Skeletal muscle tissue (tissue), 4 donors: ENCODE results near the gene ARHGAP10. TPM values are rescaled to one million over a fixed set of nuclear protein-coding genes. Genes with fewer than 3 reads are reported as not detected.

Source experiments
- H3K27ac ChIP-seq: one replicate; pipeline ENCODE4 v1.7.0; 2013; ENCODE audit warnings: mild to moderate bottlenecking, low read depth, low read length, inconsistent platforms
- H3K27me3 ChIP-seq, 3 donors: one replicate each; pipeline ENCODE4 v1.7.0; 2013; ENCODE audit warnings: low read length in 3 of 3; ENCODE audit not compliant: control insufficient read depth in 3 of 3, insufficient read depth in 3 of 3
- H3K36me3 ChIP-seq, 3 donors: one replicate each; pipeline ENCODE4 v1.7.0; 2013; ENCODE audit warnings: low read length in 3 of 3; ENCODE audit not compliant: control insufficient read depth in 3 of 3, insufficient read depth in 3 of 3
- H3K4me1 ChIP-seq, 3 donors: one replicate each; pipeline ENCODE4 v1.7.0; 2013; ENCODE audit warnings: low read length in 3 of 3, mild to moderate bottlenecking in 3 of 3; ENCODE audit not compliant: control insufficient read depth in 3 of 3, insufficient read depth in 3 of 3
- H3K4me3 ChIP-seq, 3 donors: one replicate each; pipeline ENCODE4 v1.7.0; 2013; ENCODE audit warnings: low read length in 3 of 3
- H3K9ac ChIP-seq, 3 donors: one replicate each; pipeline ENCODE4 v1.7.0; 2013; ENCODE audit warnings: low read length in 3 of 3, mild to moderate bottlenecking in 3 of 3, moderate library complexity in 2 of 3, low read depth in 1 of 3
- H3K9me3 ChIP-seq, 3 donors: one replicate each; pipeline ENCODE4 v1.7.0; 2013; ENCODE audit warnings: low read length in 3 of 3; ENCODE audit not compliant: control insufficient read depth in 3 of 3
- total RNA-seq: library from RNA; depleted of rRNA; stranded (reverse); fragments of >200 nt; gene quantifications from one replicate; pipeline ENCODE4 v1.2.3, GENCODE V29; 2014
- donor health status: Osteomylitis.

The ARHGAP10 gene
- total RNA-seq, 1 donor from 2014 or later: 88.7 TPM

DNA sequence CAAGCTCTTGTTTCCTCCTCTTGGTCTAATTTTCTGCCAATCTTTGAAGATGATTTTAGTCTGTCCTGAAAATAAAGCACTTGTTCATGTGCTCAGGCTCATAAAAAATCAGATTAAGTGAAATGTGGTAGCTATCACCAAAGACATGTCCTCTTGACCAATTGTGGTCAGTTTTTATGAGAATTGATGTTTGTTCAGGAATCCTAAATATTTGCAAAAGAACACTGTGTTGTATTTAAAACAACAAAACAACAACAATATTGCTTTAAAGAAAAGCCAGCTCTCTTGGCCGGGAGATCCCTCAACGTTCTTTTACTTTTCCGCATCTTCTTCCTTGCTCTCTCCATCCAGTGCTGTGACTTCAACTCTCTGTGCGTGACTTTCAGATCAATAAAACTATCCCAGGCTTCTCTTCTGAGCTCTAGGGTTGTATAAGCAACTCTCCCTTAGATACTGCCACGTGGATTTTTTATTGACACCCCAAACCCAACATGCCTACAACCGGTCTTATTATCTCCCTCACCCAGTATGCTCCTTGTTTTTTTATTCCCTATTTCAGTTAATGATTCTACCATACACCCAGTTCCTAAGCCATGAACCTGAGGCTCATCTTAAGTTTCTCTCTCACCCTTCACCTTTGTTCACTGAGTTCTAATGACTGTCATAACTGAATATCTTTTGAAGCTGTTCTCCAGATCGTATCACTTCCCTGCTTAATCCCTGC is 309.9 kb downstream of the ARHGAP10 start:
- no peak overlapping the region for H3K4me3 ChIP-seq
- peaks cover 6 to 31% (median 13%) of the 10 kb centered on the region in 3 donors for H3K4me1 ChIP-seq
- H3K27ac ChIP-seq: no peak overlapping the region

GRCh38 chr4:148044089-148044911 is 312.4 kb downstream of the ARHGAP10 start:
- H3K4me1 ChIP-seq: peaks cover 16 to 40% (median 18%) of the 10 kb centered on the region in 3 donors
- no peaks in the 10 kb centered on the region for H3K27me3 ChIP-seq
- peak overlapping the region; percentile 61 to 81 (median 73) for H3K9ac ChIP-seq
- H3K4me3 ChIP-seq: peak overlapping the region; percentile 48 to 61 (median 57)
- H3K9me3 ChIP-seq: no peaks in the 10 kb centered on the region
- H3K36me3 ChIP-seq: peaks cover 0 to 8% (median 0%) of the 10 kb centered on the region in 3 donors
- peak overlapping the region; percentile 96 for H3K27ac ChIP-seq

More for the DNA sequence above, 309.9 kb downstream of the ARHGAP10 start:
- Histone ChIP-seq H3K36me3 (no peaks in the 10 kb centered on the region), H3K9ac (no peak overlapping the region), H3K9me3 (no peaks in the 10 kb centered on the region), H3K27me3 (no peaks in the 10 kb centered on the region)

- Histone ChIP-seq H3K9ac (peak overlapping the region; percentile 61 to 81 (median 73)), H3K36me3 (peaks cover 0 to 10% (median 0%) of the 10 kb centered on the region in 3 donors), H3K4me1 (peaks cover 15 to 41% (median 19%) of the 10 kb centered on the region in 3 donors), H3K27ac (peak overlapping the region; percentile 96), H3K9me3 (no peaks in the 10 kb centered on the region), H3K27me3 (no peaks in the 10 kb centered on the region), H3K4me3 (peak overlapping the region; percentile 48 to 61 (median 57))
Measured at GRCh38 chr4:148044912-148045352, 313.0 kb downstream of the ARHGAP10 start.

DNA sequence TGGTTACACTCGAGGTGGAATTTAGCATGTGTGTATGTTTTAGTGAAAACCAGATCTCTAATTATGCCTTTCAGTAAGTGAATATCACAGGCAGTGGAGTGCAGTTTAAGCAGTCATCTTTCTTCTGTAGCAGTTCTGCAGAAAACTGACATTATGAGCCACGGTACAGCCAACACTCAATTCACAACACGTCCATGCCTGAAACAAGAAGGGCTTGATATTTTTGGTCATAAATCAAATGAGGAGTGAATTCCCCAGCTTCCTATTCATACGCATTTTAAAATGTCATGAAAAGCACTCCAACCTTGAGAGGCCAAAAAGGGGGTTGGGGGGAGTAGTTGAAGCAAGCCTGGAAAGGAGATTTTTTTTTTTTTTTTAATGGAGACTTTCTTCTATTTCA is 316.7 kb downstream of the ARHGAP10 start:
- H3K27ac ChIP-seq: no peak overlapping the region

GRCh38 chr4:148051403-148051802 is 319.5 kb downstream of the ARHGAP10 start:
- H3K4me1 ChIP-seq: peaks cover 42 to 60% (median 50%) of the 10 kb centered on the region in 3 donors
- no peaks in the 10 kb centered on the region for H3K27me3 ChIP-seq
- H3K27ac ChIP-seq: peak overlapping the region; percentile 91
- no peaks in the 10 kb centered on the region for H3K9me3 ChIP-seq
- no peak overlapping the region for H3K4me3 ChIP-seq
- peaks cover 0 to 10% (median 0%) of the 10 kb centered on the region in 3 donors for H3K36me3 ChIP-seq
- H3K9ac ChIP-seq: peak overlapping the region in 1 of 3 donors; percentile 43

More for the DNA sequence above, 316.7 kb downstream of the ARHGAP10 start:
- H3K36me3 ChIP-seq: peaks cover 0 to 10% (median 0%) of the 10 kb centered on the region in 3 donors
- peaks cover 30 to 57% (median 38%) of the 10 kb centered on the region in 3 donors for H3K4me1 ChIP-seq
- H3K27me3 ChIP-seq: no peaks in the 10 kb centered on the region
- no peak overlapping the region for H3K9ac ChIP-seq
- no peaks in the 10 kb centered on the region for H3K9me3 ChIP-seq
- no peak overlapping the region for H3K4me3 ChIP-seq

GRCh38 chr4:148052448-148052847 is 320.6 kb downstream of the ARHGAP10 start:
- H3K4me1 ChIP-seq: peaks cover 52 to 70% (median 61%) of the 10 kb centered on the region in 3 donors
- H3K9me3 ChIP-seq: no peaks in the 10 kb centered on the region
- peak overlapping the region; percentile 47 to 75 (median 66) for H3K9ac ChIP-seq
- peak overlapping the region; percentile 91 for H3K27ac ChIP-seq
- H3K27me3 ChIP-seq: no peaks in the 10 kb centered on the region
- H3K36me3 ChIP-seq: peaks cover 0 to 4% (median 0%) of the 10 kb centered on the region in 3 donors
- peak overlapping the region in 1 of 3 donors; percentile 44 for H3K4me3 ChIP-seq

- H3K4me1 ChIP-seq: peaks cover 60 to 78% (median 65%) of the 10 kb centered on the region in 3 donors
- no peaks in the 10 kb centered on the region for H3K9me3 ChIP-seq
- no peaks in the 10 kb centered on the region for H3K27me3 ChIP-seq
- peak overlapping the region in 2 of 3 donors; percentile 36 to 44 for H3K4me3 ChIP-seq
- H3K27ac ChIP-seq: peak overlapping the region; percentile 91
- H3K36me3 ChIP-seq: peaks cover 0 to 4% (median 0%) of the 10 kb centered on the region in 3 donors
- H3K9ac ChIP-seq: peak overlapping the region; percentile 47 to 75 (median 66)
Measured at GRCh38 chr4:148053298-148054003, 321.6 kb downstream of the ARHGAP10 start.

DNA sequence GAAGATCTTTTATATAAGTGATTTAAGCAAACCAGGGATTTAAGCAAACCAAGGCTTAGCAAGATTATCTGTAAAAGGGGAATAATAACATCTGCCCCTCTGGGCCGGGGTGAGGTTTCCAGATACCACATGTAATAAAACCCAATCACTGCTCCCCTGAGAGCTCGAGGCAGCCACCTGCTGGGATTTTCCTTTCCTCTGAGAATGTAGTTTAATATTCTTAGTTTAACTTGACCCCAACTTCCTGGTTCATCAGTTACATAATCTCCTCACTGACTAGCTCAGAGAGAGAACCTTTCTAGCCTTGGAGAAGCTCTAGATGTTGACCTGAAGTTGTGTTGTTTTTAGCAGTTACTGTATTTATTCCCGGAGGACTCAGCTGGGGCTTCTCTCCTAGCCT is 322.4 kb downstream of the ARHGAP10 start:
- peaks cover 0 to 2% (median 0%) of the 10 kb centered on the region in 3 donors for H3K36me3 ChIP-seq
- H3K4me3 ChIP-seq: no peak overlapping the region
- H3K9me3 ChIP-seq: no peaks in the 10 kb centered on the region
- H3K9ac ChIP-seq: peak overlapping the region; percentile 34 to 75 (median 66)
- H3K27me3 ChIP-seq: no peaks in the 10 kb centered on the region
- peak overlapping the region; percentile 91 for H3K27ac ChIP-seq
- H3K4me1 ChIP-seq: peaks cover 66 to 79% (median 67%) of the 10 kb centered on the region in 3 donors

DNA sequence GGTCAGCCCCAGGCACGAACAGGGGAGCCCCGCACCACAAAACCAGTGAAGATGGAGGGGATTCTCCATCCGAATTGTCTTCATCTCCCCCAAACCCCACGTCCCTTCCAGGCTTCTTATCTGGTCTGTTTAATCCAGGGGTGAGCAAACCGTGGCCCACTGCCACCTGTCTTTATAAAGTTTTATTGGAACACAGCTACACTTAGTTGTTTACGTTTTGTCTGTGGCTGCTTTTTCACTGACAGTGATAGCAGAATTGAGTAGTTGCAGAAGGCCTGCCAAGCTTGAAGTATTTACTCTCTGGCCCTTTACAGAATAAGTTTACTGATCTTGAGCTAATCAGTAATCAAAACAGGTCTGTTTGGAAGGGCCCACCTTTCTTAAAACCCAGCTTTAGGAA is 324.0 kb downstream of the ARHGAP10 start:
- Histone ChIP-seq H3K27me3 (no peaks in the 10 kb centered on the region), H3K36me3 (no peaks in the 10 kb centered on the region), H3K4me3 (no peak overlapping the region), H3K9me3 (no peaks in the 10 kb centered on the region), H3K9ac (no peak overlapping the region), H3K27ac (no peak overlapping the region), H3K4me1 (peaks cover 72 to 85% (median 75%) of the 10 kb centered on the region in 3 donors)
